Vagina (tissue), 2 donors: ENCODE measurements around the gene SBSN.

Source experiments
- POLR2A ChIP-seq, 2 donors: fragments of 450-650 bp; IDR thresholded peaks; one replicate each; pipeline ENCODE4 v1.6.1; 2017; ENCODE audit warnings: antibody characterized with exemption in 2 of 2, mild to moderate bottlenecking in 2 of 2, moderate library complexity in 2 of 2
- POLR2AphosphoS5 ChIP-seq, 2 donors: sonication (generic); formaldehyde crosslinking; IDR thresholded peaks; one replicate each; pipeline ENCODE4 v1.9.0; 2017; ENCODE audit warnings: antibody characterized with exemption in 2 of 2, mild to moderate bottlenecking in 2 of 2, low read depth in 1 of 2; ENCODE audit not compliant: insufficient read depth in 1 of 2
- TF ChIP-seq, protein P1 (sequence below), 3 experiments: fragments of 450-650 bp in 2 of 3; fragments of 200-600 bp in 1 of 3; sonication (generic) in 1 of 3; IDR thresholded peaks; one replicate each; pipeline ENCODE4 v1.5.1; 2017 to 2019; ENCODE audit warnings: antibody characterized with exemption in 3 of 3, mild to moderate bottlenecking in 2 of 3, moderate library complexity in 2 of 3

DNA sequence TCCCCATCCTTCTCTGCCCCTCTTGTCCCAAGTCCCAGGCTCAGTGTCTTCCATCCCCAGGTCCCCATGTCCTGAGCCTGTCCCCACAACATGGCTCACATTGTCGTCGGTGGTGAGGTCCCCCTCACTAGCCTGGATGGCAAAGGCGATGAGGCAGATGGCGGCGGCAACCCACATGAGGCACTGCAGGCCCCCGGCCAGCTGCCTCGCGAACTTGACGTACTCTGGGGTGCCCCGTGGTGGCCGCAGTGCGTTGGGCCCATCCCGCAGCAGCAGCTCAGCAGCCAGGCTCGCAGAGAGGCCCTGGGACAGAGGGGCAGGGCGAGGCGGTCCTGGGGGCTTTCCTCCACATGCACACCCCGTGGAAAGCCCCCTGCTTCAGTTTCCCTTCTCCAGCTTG lies 34.2 kb upstream of the SBSN start:
- TF ChIP-seq POLR2A (IDR thresholded peaks at IDR 0.05) (no peak), POLR2AphosphoS5 (IDR thresholded peaks at IDR 0.05; ENCODE audit: insufficient read depth in 1 of 2, low read depth in 1 of 2) (no peak)
- TF ChIP-seq, protein P1, sequence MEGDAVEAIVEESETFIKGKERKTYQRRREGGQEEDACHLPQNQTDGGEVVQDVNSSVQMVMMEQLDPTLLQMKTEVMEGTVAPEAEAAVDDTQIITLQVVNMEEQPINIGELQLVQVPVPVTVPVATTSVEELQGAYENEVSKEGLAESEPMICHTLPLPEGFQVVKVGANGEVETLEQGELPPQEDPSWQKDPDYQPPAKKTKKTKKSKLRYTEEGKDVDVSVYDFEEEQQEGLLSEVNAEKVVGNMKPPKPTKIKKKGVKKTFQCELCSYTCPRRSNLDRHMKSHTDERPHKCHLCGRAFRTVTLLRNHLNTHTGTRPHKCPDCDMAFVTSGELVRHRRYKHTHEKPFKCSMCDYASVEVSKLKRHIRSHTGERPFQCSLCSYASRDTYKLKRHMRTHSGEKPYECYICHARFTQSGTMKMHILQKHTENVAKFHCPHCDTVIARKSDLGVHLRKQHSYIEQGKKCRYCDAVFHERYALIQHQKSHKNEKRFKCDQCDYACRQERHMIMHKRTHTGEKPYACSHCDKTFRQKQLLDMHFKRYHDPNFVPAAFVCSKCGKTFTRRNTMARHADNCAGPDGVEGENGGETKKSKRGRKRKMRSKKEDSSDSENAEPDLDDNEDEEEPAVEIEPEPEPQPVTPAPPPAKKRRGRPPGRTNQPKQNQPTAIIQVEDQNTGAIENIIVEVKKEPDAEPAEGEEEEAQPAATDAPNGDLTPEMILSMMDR (IDR thresholded peaks at IDR 0.05), result no peak
